Measurements from ENCODE around the gene HOXC4.

GRCh38 chr12:54059668-54060067, 6.0 kb downstream of the HOXC4 start:
- TF ChIP-seq CTCF (IDR thresholded peaks at IDR 0.05; ENCODE audit: extremely low read depth in 1 of 2, insufficient read depth in 1 of 2, low read depth in 1 of 2, low read length in 2 of 2) (no peak), EZH2 (IDR thresholded peaks at IDR 0.05; ENCODE audit: borderline replicate concordance, low read depth, low read length, severe bottlenecking) (no peak), POLR2A (IDR thresholded peaks at IDR 0.05; ENCODE audit: low read depth, low read length) (no peak), MAX (IDR thresholded peaks at IDR 0.05; ENCODE audit: insufficient read depth, insufficient read length) (no peak), POLR2AphosphoS5 (IDR thresholded peaks at IDR 0.05; ENCODE audit: insufficient read depth, low read depth, low read length) (no peak), MYC (IDR thresholded peaks at IDR 0.05; ENCODE audit: low read depth, low read length) (no peak), FOS (IDR thresholded peaks at IDR 0.05; ENCODE audit: borderline replicate concordance, insufficient read depth, low read length) (no peak), GATA2 (IDR thresholded peaks at IDR 0.05; ENCODE audit: insufficient read depth, insufficient read length, low read depth, low read length) (no peak)
